Gastrocnemius medialis (tissue), 4 donors: ENCODE measurements around the gene PSMD1.

Source experiments
- CTCF ChIP-seq, 5 experiments: fragments of 450-650 bp in 3 of 5; fragments of 200-600 bp in 2 of 5; sonication (generic) in 2 of 5; IDR thresholded peaks in 4 of 5; conservative IDR thresholded peaks in 1 of 5; 1 replicate in 4 of 5; 2 replicates in 1 of 5; pipeline ENCODE4 v1.5.1; 2016 to 2019; ENCODE audit warnings: antibody characterized with exemption in 5 of 5, mild to moderate bottlenecking in 3 of 5, moderate library complexity in 3 of 5
- POLR2A ChIP-seq, 2 donors: fragments of 450-650 bp; IDR thresholded peaks; one replicate each; pipeline ENCODE4 v1.6.1; 2017; ENCODE audit warnings: antibody characterized with exemption in 2 of 2, mild to moderate bottlenecking in 2 of 2, moderate library complexity in 2 of 2

- TF ChIP-seq CTCF (IDR thresholded peaks at IDR 0.05 in 4 of 5, conservative IDR thresholded peaks at IDR 0.05 in 1 of 5) = no peak
- TF ChIP-seq POLR2A (IDR thresholded peaks at IDR 0.05) = no peak
Observed at GRCh38 chr2:231127936-231128335, 71.3 kb downstream of the PSMD1 start.
